ENCODE results near the gene MEX3D.
"Not testable (repeated sequence)": the region's sequence is repeated elsewhere in the genome, so short reads cannot be mapped to it uniquely, and the experiment has no call there.

MEX3D gene

GRCh38 chr19:1540365-1540925, 27.7 kb downstream of the MEX3D start:
- no peak for DNase-seq
- Histone ChIP-seq H2AFZ (ENCODE audit: low read depth, low read length) (no peak overlapping the region), H3K9ac (ENCODE audit: low read depth, low read length) (no peak overlapping the region)

GRCh38 chr19:1539749-1540148, 28.4 kb downstream of the MEX3D start:
- H3K9me3 ChIP-seq (ENCODE audit: insufficient read depth, low read length, severe bottlenecking); H3K27ac ChIP-seq (ENCODE audit: low read length); H3K27me3 ChIP-seq (ENCODE audit: insufficient read depth, low read length, poor library complexity); H3K4me2 ChIP-seq (ENCODE audit: insufficient read depth, low read length); H3K4me1 ChIP-seq (ENCODE audit: insufficient read depth, low read length); H3K79me2 ChIP-seq (ENCODE audit: insufficient read depth, low read length); ATAC-seq (ENCODE audit: insufficient read depth, low read depth); H4K20me1 ChIP-seq (ENCODE audit: insufficient read depth, low read length); H2AFZ ChIP-seq (ENCODE audit: low read depth, low read length); H3K4me3 ChIP-seq (ENCODE audit: low read depth in 1 of 2, low read length in 2 of 2); H3K36me3 ChIP-seq (ENCODE audit: insufficient read depth, low read length); H3K9ac ChIP-seq (ENCODE audit: low read depth, low read length); DNase-seq: not testable (repeated sequence)

More at GRCh38 chr19:1540365-1540925, 27.7 kb downstream of the MEX3D start:
- no peak for ATAC-seq (ENCODE audit: insufficient read depth, low read depth)
- no peaks in the 10 kb centered on the region for H3K9me3 ChIP-seq (ENCODE audit: insufficient read depth, low read length, severe bottlenecking)
- H3K79me2 ChIP-seq (ENCODE audit: insufficient read depth, low read length) = no peaks in the 10 kb centered on the region
- no peaks in the 10 kb centered on the region for H4K20me1 ChIP-seq (ENCODE audit: insufficient read depth, low read length)
- TF ChIP-seq CTCF (IDR thresholded peaks at IDR 0.05; ENCODE audit: borderline replicate concordance, extremely low read depth, low read length, poor library complexity, severe bottlenecking) (no peak), EZH2 (IDR thresholded peaks at IDR 0.05; ENCODE audit: borderline replicate concordance, low read depth, low read length, severe bottlenecking) (no peak)
- H3K27ac ChIP-seq (ENCODE audit: low read length) = no peak overlapping the region
- H3K27me3 ChIP-seq (ENCODE audit: insufficient read depth, low read length, poor library complexity) = no peaks in the 10 kb centered on the region
- H3K4me2 ChIP-seq (ENCODE audit: insufficient read depth, low read length) = no peak overlapping the region
- H3K36me3 ChIP-seq (ENCODE audit: insufficient read depth, low read length) = no peaks in the 10 kb centered on the region
- H3K4me1 ChIP-seq (ENCODE audit: insufficient read depth, low read length) = no peaks in the 10 kb centered on the region
- H3K4me3 ChIP-seq (ENCODE audit: low read depth in 1 of 2, low read length in 2 of 2) = no peak overlapping the region

- H3K9ac ChIP-seq (ENCODE audit: low read depth, low read length) = no peak overlapping the region
- H3K27ac ChIP-seq (ENCODE audit: low read length) = no peak overlapping the region
- DNase-seq (no peak), ATAC-seq (ENCODE audit: insufficient read depth, low read depth) (no peak)
- H3K36me3 ChIP-seq (ENCODE audit: insufficient read depth, low read length) = no peaks in the 10 kb centered on the region
- TF ChIP-seq CTCF (IDR thresholded peaks at IDR 0.05; ENCODE audit: borderline replicate concordance, extremely low read depth, low read length, poor library complexity, severe bottlenecking) (no peak), EZH2 (IDR thresholded peaks at IDR 0.05; ENCODE audit: borderline replicate concordance, low read depth, low read length, severe bottlenecking) (no peak)
- no peak overlapping the region for H3K4me3 ChIP-seq (ENCODE audit: low read depth in 1 of 2, low read length in 2 of 2)
- no peaks in the 10 kb centered on the region for H3K4me1 ChIP-seq (ENCODE audit: insufficient read depth, low read length)
- H4K20me1 ChIP-seq (ENCODE audit: insufficient read depth, low read length) = no peaks in the 10 kb centered on the region
- H3K27me3 ChIP-seq (ENCODE audit: insufficient read depth, low read length, poor library complexity) = no peaks in the 10 kb centered on the region
- H3K79me2 ChIP-seq (ENCODE audit: insufficient read depth, low read length) = no peaks in the 10 kb centered on the region
- no peaks in the 10 kb centered on the region for H3K9me3 ChIP-seq (ENCODE audit: insufficient read depth, low read length, severe bottlenecking)
- H3K4me2 ChIP-seq (ENCODE audit: insufficient read depth, low read length) = no peak overlapping the region
- H2AFZ ChIP-seq (ENCODE audit: low read depth, low read length) = no peak overlapping the region
These were observed 29.1 kb downstream of the MEX3D start for GRCh38 chr19:1538978-1539377.

- not testable (repeated sequence) for H3K9ac ChIP-seq (ENCODE audit: low read depth, low read length); H3K79me2 ChIP-seq (ENCODE audit: insufficient read depth, low read length); H3K36me3 ChIP-seq (ENCODE audit: insufficient read depth, low read length); H3K27me3 ChIP-seq (ENCODE audit: insufficient read depth, low read length, poor library complexity); H4K20me1 ChIP-seq (ENCODE audit: insufficient read depth, low read length); H2AFZ ChIP-seq (ENCODE audit: low read depth, low read length); H3K4me1 ChIP-seq (ENCODE audit: insufficient read depth, low read length); DNase-seq; H3K9me3 ChIP-seq (ENCODE audit: insufficient read depth, low read length, severe bottlenecking); H3K27ac ChIP-seq (ENCODE audit: low read length); H3K4me3 ChIP-seq (ENCODE audit: low read depth in 1 of 2, low read length in 2 of 2); ATAC-seq (ENCODE audit: insufficient read depth, low read depth); H3K4me2 ChIP-seq (ENCODE audit: insufficient read depth, low read length)
These were observed 32.4 kb downstream of the MEX3D start for GRCh38 chr19:1535699-1536098.
